Endothelial cell of hepatic sinusoid (primary cell): Measurements from ENCODE around the gene PRKN.
"Not testable (repeated sequence)": the region's sequence is repeated elsewhere in the genome, so short reads cannot be mapped to it uniquely, and the experiment has no call there.

Experiments
- in situ Hi-C: cut with HindIII; loops from 2 replicates; pipeline ENCODE4 v1.10.0; 2017; ENCODE audit warnings: low sequenced_read_pairs

PRKN gene

GRCh38 chr6:161886545-161886944 is 841.0 kb downstream of the PRKN start:
- in situ Hi-C loops: not testable (repeated sequence)

- in situ Hi-C loops: no loop called here
Observed at GRCh38 chr6:161884782-161885181, 842.8 kb downstream of the PRKN start.

GRCh38 chr6:161882196-161882765 is 845.3 kb downstream of the PRKN start:
- in situ Hi-C loops: no loop called here

GRCh38 chr6:161880056-161880455 is 847.5 kb downstream of the PRKN start:
- in situ Hi-C loops: no loop called here

GRCh38 chr6:161876231-161876630 is 851.3 kb downstream of the PRKN start:
- in situ Hi-C loops: no loop called here

GRCh38 chr6:161870236-161870901 is 857.2 kb downstream of the PRKN start:
- in situ Hi-C loops: no loop called here

GRCh38 chr6:161869491-161869890 is 858.1 kb downstream of the PRKN start:
- in situ Hi-C loops: no loop called here

- in situ Hi-C loops: no loop called here
Observed at GRCh38 chr6:161866570-161866969, 861.0 kb downstream of the PRKN start.

- in situ Hi-C loops: not testable (repeated sequence)
Observed at GRCh38 chr6:161861061-161861460, 866.5 kb downstream of the PRKN start.

- in situ Hi-C loops: no loop called here
Observed at GRCh38 chr6:161853657-161854056, 873.9 kb downstream of the PRKN start.

GRCh38 chr6:161851486-161851885 is 876.1 kb downstream of the PRKN start:
- in situ Hi-C loops: not testable (repeated sequence)

GRCh38 chr6:161850562-161850961 is 877.0 kb downstream of the PRKN start:
- in situ Hi-C loops: no loop called here

GRCh38 chr6:161847628-161848027 is 879.9 kb downstream of the PRKN start:
- in situ Hi-C loops: no loop called here

GRCh38 chr6:161844804-161845203 is 882.8 kb downstream of the PRKN start:
- in situ Hi-C loops: no loop called here

GRCh38 chr6:161843066-161843465 is 884.5 kb downstream of the PRKN start:
- in situ Hi-C loops: no loop called here

- in situ Hi-C loops: no loop called here
Observed at GRCh38 chr6:161840380-161840779, 887.2 kb downstream of the PRKN start.

- in situ Hi-C loops: no loop called here
Observed at GRCh38 chr6:161838306-161839035, 889.1 kb downstream of the PRKN start.

- in situ Hi-C loops: no loop called here
Observed at GRCh38 chr6:161837854-161838253, 889.7 kb downstream of the PRKN start.

- in situ Hi-C loops: no loop called here
Observed at GRCh38 chr6:161837449-161837735, 890.2 kb downstream of the PRKN start.

- in situ Hi-C loops: no loop called here
Observed at GRCh38 chr6:161836643-161837448, 890.7 kb downstream of the PRKN start.

- in situ Hi-C loops: no loop called here
Observed at GRCh38 chr6:161835500-161836215, 891.9 kb downstream of the PRKN start.
